K562 (cell line): ENCODE data around the gene SOCS3. TPM values are rescaled to one million over a fixed set of nuclear protein-coding genes. Genes with fewer than 3 reads are reported as not detected.

ENCODE experiments used
- ATAC-seq: fragments of 200-7000 bp; cut with Tn5 transposase; 3 replicates; pipeline ENCODE4 v1.9.1; 2020; ENCODE audit warnings: moderate library complexity
- BruUV-seq: library from RNA; stranded (reverse); fragments of 400-500 nt; replicated peaks from 2 replicates; lab custom pipeline; 2021; lab: Mats Ljungman, UMichigan
- CTCF ChIA-PET: fragments of 300-600 bp; formaldehyde crosslinking; extraction: SDS; loops from one replicate; lab custom pipeline; 2021; ENCODE audit warnings: low intra/inter-chr PET ratio; lab: Yijun Ruan, JAX
- POLR2A ChIA-PET: fragments of 300-600, 350-650 bp; sonication (Branson Sonifier 250); formaldehyde crosslinking; extraction: SDS; loops from one replicate; lab custom pipeline; 2021; ENCODE audit warnings: antibody characterized with exemption, inconsistent platforms; lab: Yijun Ruan, JAX
- DNase-seq, 4 experiments: peaks; one replicate each; pipeline versions ENCODE4 v3.0.0 to v3.0.0-alpha.2; 2011 to 2018; ENCODE audit warnings: low spot score in 3 of 4, mixed read lengths in 3 of 4; ENCODE audit errors: extremely low read depth in 1 of 4
- FAIRE-seq: peaks from 2 replicates; lab custom pipeline; 2011; peaks lifted over from hg19 to GRCh38; lab: Jason Lieb, UNC
- H2AFZ ChIP-seq: 2 replicates; pipeline ENCODE4 v1.6.0; 2011; ENCODE audit warnings: low read depth, low read length, control low read depth, inconsistent platforms
- H3K27ac ChIP-seq: fragments of 200-600 bp; 3 replicates; pipeline ENCODE4 v1.8.0; 2011; ENCODE audit warnings: low read depth, mild to moderate bottlenecking, control low read depth, inconsistent platforms, low read length, moderate library complexity, mixed read lengths; ENCODE audit errors: extremely low read depth
- H3K27me3 ChIP-seq, 2 experiments: fragments of 300-600 bp in 1 of 2; 2 replicates in 1 of 2; 3 replicates in 1 of 2; pipeline versions ENCODE4 v1.6.0 to v1.8.0; 2011; ENCODE audit warnings: inconsistent platforms in 2 of 2, low read length in 2 of 2, mild to moderate bottlenecking in 1 of 2, mixed read lengths in 1 of 2, moderate library complexity in 1 of 2; ENCODE audit not compliant: control insufficient read depth in 2 of 2, insufficient read depth in 2 of 2
- H3K36me3 ChIP-seq: fragments of 300-600 bp; 3 replicates; pipeline ENCODE4 v1.8.0; 2011; ENCODE audit warnings: mild to moderate bottlenecking, low read length, inconsistent platforms; ENCODE audit not compliant: control insufficient read depth, insufficient read depth
- H3K4me1 ChIP-seq, 2 experiments: fragments of 200-600 bp in 1 of 2; replicated peaks in 1 of 2; 2 replicates in 1 of 2; 3 replicates in 1 of 2; pipeline versions ENCODE4 v1.5.1 to v1.8.0; 2011; ENCODE audit warnings: inconsistent platforms in 2 of 2, low read length in 2 of 2, mild to moderate bottlenecking in 1 of 2, mixed read lengths in 1 of 2, moderate library complexity in 1 of 2; ENCODE audit not compliant: control insufficient read depth in 2 of 2, insufficient read depth in 2 of 2
- H3K4me2 ChIP-seq: 2 replicates; pipeline ENCODE4 v1.6.1; 2011; ENCODE audit warnings: low read length, control low read depth, inconsistent platforms, mixed read lengths; ENCODE audit not compliant: insufficient read depth
- H3K4me3 ChIP-seq: fragments of 200-600 bp; sonication (generic), shearing (Covaris generic); 2 replicates; pipeline ENCODE4 v1.5.1; 2016; ENCODE audit warnings: control low read depth, inconsistent platforms
- H3K79me2 ChIP-seq: fragments of 200-600 bp; 3 replicates; pipeline ENCODE4 v1.8.0; 2011; ENCODE audit warnings: low read length, inconsistent platforms; ENCODE audit not compliant: control insufficient read depth, insufficient read depth
- H3K9ac ChIP-seq, 2 experiments: 2 replicates each; pipeline versions ENCODE4 v1.6.0 to v1.6.1; 2011; ENCODE audit warnings: low read depth in 2 of 2, low read length in 2 of 2, control low read depth in 1 of 2, inconsistent platforms in 1 of 2, mild to moderate bottlenecking in 1 of 2, mixed read lengths in 1 of 2; ENCODE audit not compliant: insufficient read depth in 1 of 2
- H3K9me1 ChIP-seq: one replicate; pipeline ENCODE4 v1.6.0; 2011; ENCODE audit warnings: inconsistent platforms, mild to moderate bottlenecking, low read length, moderate library complexity; ENCODE audit not compliant: control insufficient read depth, insufficient read depth
- H3K9me3 ChIP-seq: replicated peaks from 2 replicates; pipeline ENCODE4 v1.5.1; 2011; ENCODE audit warnings: low read depth, low read length, inconsistent platforms; ENCODE audit not compliant: control insufficient read depth, insufficient read depth
- H4K20me1 ChIP-seq: replicated peaks from 2 replicates; pipeline ENCODE4 v1.6.1; 2011; ENCODE audit warnings: low read length, inconsistent platforms, mixed read lengths; ENCODE audit not compliant: control insufficient read depth, insufficient read depth
- E2F3 ChIP-seq: fragments of 250-450 bp; sonication (Bioruptor Pico); IDR thresholded peaks from 2 replicates; pipeline ENCODE4 v1.4.0; 2020; ENCODE audit warnings: mild to moderate bottlenecking
- FIP1L1 ChIP-seq: fragments of 200-400 bp; formaldehyde crosslinking; IDR thresholded peaks from 2 replicates; pipeline ENCODE4 v1.6.1; 2018; ENCODE audit warnings: mild to moderate bottlenecking, low read depth, low read length; ENCODE audit not compliant: poor library complexity, severe bottlenecking
- HDAC3 ChIP-seq: fragments of 450-650 bp; IDR thresholded peaks from 2 replicates; pipeline ENCODE4 v1.6.1; 2018; ENCODE audit warnings: borderline replicate concordance, mild to moderate bottlenecking, moderate library complexity; ENCODE audit not compliant: partially characterized antibody
- MEF2D ChIP-seq: conservative IDR thresholded peaks from 2 replicates; pipeline ENCODE4 v1.6.1; 2016; ENCODE audit warnings: low read depth, missing genetic modification characterization, missing compliant biosample characterization
- ZBTB7A ChIP-seq: IDR thresholded peaks from 2 replicates; pipeline ENCODE4 v1.6.1; 2011; ENCODE audit warnings: low read depth, mild to moderate bottlenecking, low read length, moderate library complexity, borderline replicate concordance; ENCODE audit not compliant: control insufficient read depth
- ZNF316 ChIP-seq: fragments of 450-650 bp; IDR thresholded peaks from 2 replicates; pipeline ENCODE4 v1.6.1; 2016
- WGBS: fragments of 100-300 bp; shearing (Covaris generic); methylation state at CpG from one replicate; pipeline ENCODE4 v1.1.6; 2016; ENCODE audit warnings: low coverage, mixed read lengths; ENCODE audit not compliant: insufficient coverage; ENCODE audit errors: missing lambda C conversion rate; 5-methylcytosine and 5-hydroxymethylcytosine counted together
- in situ Hi-C: fragments of 300-500 bp; cut with MboI; formaldehyde crosslinking; loops from 4 replicates; pipeline ENCODE4 v1.15.0; 2018; ENCODE audit warnings: inconsistent platforms, mixed read lengths
- intact Hi-C: fragments of 100-400 bp; cut with micrococcal nuclease; formaldehyde crosslinking; loops from 2 replicates; pipeline ENCODE4 v1.14.2; 2022
- polyA plus RNA-seq, 8 experiments: library from polyadenylated mRNA; depleted of rRNA in 4 of 8; stranded (reverse) in 5 of 8; unstranded in 3 of 8; fragments of >200 nt; fragmentation: Nextera tagmentation in 2 of 8; fragmentation: Illumina TruSeq in 1 of 8; extraction: Ambion mirVana in 2 of 8; extraction: Trizol in 1 of 8; gene quantifications; 2 replicates each; pipeline versions ENCODE4 v1.2.1 to v1.2.3, GENCODE V29; 2011 to 2014; ENCODE audit warnings: inconsistent platforms in 1 of 8, missing spikeins in 1 of 8
- total RNA-seq, 7 experiments: library from RNA; depleted of rRNA in 6 of 7; stranded (reverse); fragments of >200 nt in 6 of 7; fragmentation: Illumina TruSeq in 2 of 7; extraction: Trizol in 2 of 7; gene quantifications; 2 replicates each; pipeline versions ENCODE4 v1.2.1 to v1.2.3, GENCODE V29; 2011 to 2021; ENCODE audit warnings: low replicate concordance in 1 of 7
- TF ChIP-seq, protein P1 (sequence below): sonication (generic); formaldehyde crosslinking; IDR thresholded peaks from 2 replicates; pipeline ENCODE4 v1.9.0; 2022; ENCODE audit warnings: mild to moderate bottlenecking, missing genetic modification reagents
- TF ChIP-seq, protein P2 (sequence below): fragments of 150-350 bp; conservative IDR thresholded peaks from 2 replicates; pipeline ENCODE4 v1.6.1; 2014; ENCODE audit warnings: low read length

SOCS3 gene
- total and polyA plus RNA-seq, 9 of the 15 experiments (the other 6 are each of a cell fraction or from before 2014, with no cell fraction given): 0.56 to 38.9 (median 13.7) TPM

DNA sequence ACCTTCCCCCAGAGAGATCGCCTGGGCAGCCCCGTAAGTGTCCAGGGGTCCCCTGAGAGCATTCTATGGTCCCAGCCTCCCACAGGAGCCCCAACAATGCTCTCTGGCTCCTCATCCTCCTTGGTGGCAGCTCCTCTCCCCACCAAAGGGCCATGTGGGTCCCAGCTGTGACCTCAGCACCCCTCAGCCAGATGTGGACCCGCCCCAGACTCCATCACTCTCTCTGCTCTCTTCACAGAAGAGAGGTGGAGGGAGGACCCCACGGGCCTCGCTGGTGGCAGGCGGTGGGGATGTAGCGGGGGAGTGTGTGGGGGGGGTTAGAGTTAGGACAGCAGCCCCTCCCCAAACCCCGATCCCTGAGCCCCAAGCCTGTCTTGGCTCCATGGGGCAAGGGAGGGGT, 41.0 kb downstream of the SOCS3 start:
- H3K27me3 ChIP-seq: no peaks in the 10 kb centered on the region
- H3K79me2 ChIP-seq: no peaks in the 10 kb centered on the region
- in situ Hi-C loops: no loop called here
- H3K27ac ChIP-seq: no peak overlapping the region
- H3K9me3 ChIP-seq: no peaks in the 10 kb centered on the region
- H3K36me3 ChIP-seq: no peaks in the 10 kb centered on the region
- peak overlapping the region in 1 of 2 experiments; percentile 50; a peak in 1 of 4 replicates for H3K9ac ChIP-seq
- intact Hi-C loops: no loop called here
- no peak overlapping the region for H2AFZ ChIP-seq
- TF ChIP-seq ZNF316 (no peak), ZBTB7A (0 out of 2 replicates have a peak, but pooled peaks have one; percentile 15)
- WGBS: 45% methylated on average over 8 of the region's 8 CpGs
- BruUV-seq: no TSS peak
- no peak for FAIRE-seq
- H3K4me2 ChIP-seq: no peak overlapping the region
- H3K9me1 ChIP-seq: no peaks in the 10 kb centered on the region
- ChIA-PET CTCF (no interaction called here), POLR2A (no interaction called here)
- DNase-seq: no peak
- no peak overlapping the region for H3K4me3 ChIP-seq
- H3K4me1 ChIP-seq: peaks cover 37 to 52% of the 10 kb centered on the region in 2 experiments
- H4K20me1 ChIP-seq: no peaks in the 10 kb centered on the region
- ATAC-seq: no peak

DNA sequence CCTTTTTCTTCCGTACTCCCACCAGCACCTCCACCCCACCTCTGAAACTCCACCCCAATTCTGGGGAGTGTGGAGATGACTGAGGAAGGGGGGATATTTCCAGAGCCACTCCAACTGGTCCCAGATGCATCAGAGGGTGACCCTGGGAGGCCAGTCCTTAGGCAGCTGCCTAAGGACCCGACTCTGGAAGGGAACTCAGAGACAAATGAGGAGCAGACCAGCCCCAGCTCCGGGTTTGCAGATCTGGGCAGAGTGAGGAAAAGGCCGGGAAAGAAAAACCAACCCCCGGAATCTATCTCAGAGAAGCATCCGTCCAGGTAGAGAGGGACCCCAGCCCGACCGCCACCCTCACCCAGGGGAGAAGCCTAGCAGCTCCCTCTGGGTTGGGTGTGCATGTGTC, 41.5 kb downstream of the SOCS3 start:
- in situ Hi-C loops: no loop called here
- POLR2A ChIA-PET: no interaction called here
- H3K9ac ChIP-seq: peak overlapping the region in 1 of 2 experiments; percentile 50; a peak in 2 of 4 replicates
- H2AFZ ChIP-seq: no peak overlapping the region
- no peak overlapping the region for H3K4me3 ChIP-seq
- H4K20me1 ChIP-seq: no peaks in the 10 kb centered on the region
- H3K9me1 ChIP-seq: no peaks in the 10 kb centered on the region
- intact Hi-C loops: no loop called here
- H3K79me2 ChIP-seq: no peaks in the 10 kb centered on the region
- no peaks in the 10 kb centered on the region for H3K9me3 ChIP-seq
- no peak overlapping the region for H3K27ac ChIP-seq
- 51% methylated on average over 8 of the region's 8 CpGs for WGBS
- H3K4me2 ChIP-seq: no peak overlapping the region
- TF ChIP-seq MEF2D (tag) (no peak), E2F3 (CRISPR knock-in tag) (no peak), HDAC3 (no peak), FIP1L1 (no peak)
- TF ChIP-seq, protein P1, sequence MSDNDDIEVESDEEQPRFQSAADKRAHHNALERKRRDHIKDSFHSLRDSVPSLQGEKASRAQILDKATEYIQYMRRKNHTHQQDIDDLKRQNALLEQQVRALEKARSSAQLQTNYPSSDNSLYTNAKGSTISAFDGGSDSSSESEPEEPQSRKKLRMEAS (CRISPR knock-in tag): no peak
- TF ChIP-seq, protein P2, sequence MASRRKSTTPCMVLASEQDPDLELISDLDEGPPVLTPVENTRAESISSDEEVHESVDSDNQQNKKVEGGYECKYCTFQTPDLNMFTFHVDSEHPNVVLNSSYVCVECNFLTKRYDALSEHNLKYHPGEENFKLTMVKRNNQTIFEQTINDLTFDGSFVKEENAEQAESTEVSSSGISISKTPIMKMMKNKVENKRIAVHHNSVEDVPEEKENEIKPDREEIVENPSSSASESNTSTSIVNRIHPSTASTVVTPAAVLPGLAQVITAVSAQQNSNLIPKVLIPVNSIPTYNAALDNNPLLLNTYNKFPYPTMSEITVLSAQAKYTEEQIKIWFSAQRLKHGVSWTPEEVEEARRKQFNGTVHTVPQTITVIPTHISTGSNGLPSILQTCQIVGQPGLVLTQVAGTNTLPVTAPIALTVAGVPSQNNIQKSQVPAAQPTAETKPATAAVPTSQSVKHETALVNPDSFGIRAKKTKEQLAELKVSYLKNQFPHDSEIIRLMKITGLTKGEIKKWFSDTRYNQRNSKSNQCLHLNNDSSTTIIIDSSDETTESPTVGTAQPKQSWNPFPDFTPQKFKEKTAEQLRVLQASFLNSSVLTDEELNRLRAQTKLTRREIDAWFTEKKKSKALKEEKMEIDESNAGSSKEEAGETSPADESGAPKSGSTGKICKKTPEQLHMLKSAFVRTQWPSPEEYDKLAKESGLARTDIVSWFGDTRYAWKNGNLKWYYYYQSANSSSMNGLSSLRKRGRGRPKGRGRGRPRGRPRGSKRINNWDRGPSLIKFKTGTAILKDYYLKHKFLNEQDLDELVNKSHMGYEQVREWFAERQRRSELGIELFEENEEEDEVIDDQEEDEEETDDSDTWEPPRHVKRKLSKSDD: no peak
- TF ChIP-seq, all 486 proteins: peak for 0
- no peaks in the 10 kb centered on the region for H3K36me3 ChIP-seq
- peaks cover 37 to 56% of the 10 kb centered on the region in 2 experiments for H3K4me1 ChIP-seq
- CTCF ChIA-PET: no interaction called here
- ATAC-seq (no peak), DNase-seq (no peak), FAIRE-seq (no peak)
- no peaks in the 10 kb centered on the region for H3K27me3 ChIP-seq
- BruUV-seq: no TSS peak
